ENCODE results near the gene ZNF414.

GRCh38 chr19:8529369-8530006 is 15.5 kb upstream of the ZNF414 start:
- no peak for TF ChIP-seq POLR2AphosphoS5 (IDR thresholded peaks at IDR 0.05; ENCODE audit: low read depth, low read length)
- no peak for TF ChIP-seq POLR2A (IDR thresholded peaks at IDR 0.05; ENCODE audit: low read depth, low read length)
- TF ChIP-seq TAF1 (IDR thresholded peaks at IDR 0.05; ENCODE audit: low read depth, low read length), result no peak
- TF ChIP-seq SPI1 (IDR thresholded peaks at IDR 0.05; ENCODE audit: low read depth, low read length), result no peak

Data from GM12891 (cell line).